SU-DHL-6 (cell line): Measurements from ENCODE around the gene CCNY.

Source experiments
- CTCF ChIP-seq: fragments of 200-600 bp; sonication (generic); IDR thresholded peaks from one replicate; pipeline ENCODE4 v1.5.1; 2017; ENCODE audit warnings: antibody characterized with exemption, mild to moderate bottlenecking, low read length, moderate library complexity; ENCODE audit not compliant: insufficient read depth, poor library complexity, severe bottlenecking
- EZH2phosphoT487 ChIP-seq: fragments of 200-600 bp; sonication (generic), shearing (Covaris generic); conservative IDR thresholded peaks from 2 replicates; pipeline ENCODE4 v1.6.1; 2018; ENCODE audit warnings: mild to moderate bottlenecking, antibody characterized with exemption, low read length, moderate library complexity, mixed read lengths

DNA sequence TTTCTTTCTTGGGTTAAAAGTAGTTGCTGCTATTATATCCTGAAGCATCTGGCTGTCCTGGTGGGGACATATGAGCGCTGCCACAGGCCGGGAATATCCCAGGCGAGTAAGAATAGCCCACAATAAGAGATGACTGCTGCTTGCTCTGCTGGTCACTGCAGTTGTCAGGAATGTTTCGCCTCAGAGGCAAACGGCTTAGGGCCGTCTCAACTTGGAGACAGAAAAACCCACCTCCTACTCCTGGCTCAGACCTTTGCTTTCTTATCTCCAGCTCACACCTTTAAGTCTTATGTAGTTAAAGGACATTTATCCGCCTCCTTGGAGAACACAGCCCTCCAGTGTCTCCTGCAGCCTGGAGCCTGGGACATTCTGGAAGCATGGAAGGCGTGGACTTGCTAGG is 268.9 kb downstream of the CCNY start, which contains the start of gene GJD4:
- TF ChIP-seq CTCF (no peak), EZH2phosphoT487 (no peak)
